22Rv1 (cell line): ENCODE measurements around the gene EXD3.

Experiments used
- H3K27ac ChIP-seq: fragments of 450-650 bp; 2 replicates; pipeline ENCODE4 v1.5.1; 2017
- ZFX ChIP-seq: fragments of 450-650 bp; IDR thresholded peaks from 2 replicates; pipeline ENCODE4 v1.6.1; 2017; ENCODE audit warnings: antibody characterized with exemption, borderline replicate concordance
- TF ChIP-seq, protein P1 (sequence below): fragments of 450-650 bp; IDR thresholded peaks from 2 replicates; pipeline ENCODE4 v1.5.1; 2017; ENCODE audit warnings: mild to moderate bottlenecking

EXD3 gene

DNA sequence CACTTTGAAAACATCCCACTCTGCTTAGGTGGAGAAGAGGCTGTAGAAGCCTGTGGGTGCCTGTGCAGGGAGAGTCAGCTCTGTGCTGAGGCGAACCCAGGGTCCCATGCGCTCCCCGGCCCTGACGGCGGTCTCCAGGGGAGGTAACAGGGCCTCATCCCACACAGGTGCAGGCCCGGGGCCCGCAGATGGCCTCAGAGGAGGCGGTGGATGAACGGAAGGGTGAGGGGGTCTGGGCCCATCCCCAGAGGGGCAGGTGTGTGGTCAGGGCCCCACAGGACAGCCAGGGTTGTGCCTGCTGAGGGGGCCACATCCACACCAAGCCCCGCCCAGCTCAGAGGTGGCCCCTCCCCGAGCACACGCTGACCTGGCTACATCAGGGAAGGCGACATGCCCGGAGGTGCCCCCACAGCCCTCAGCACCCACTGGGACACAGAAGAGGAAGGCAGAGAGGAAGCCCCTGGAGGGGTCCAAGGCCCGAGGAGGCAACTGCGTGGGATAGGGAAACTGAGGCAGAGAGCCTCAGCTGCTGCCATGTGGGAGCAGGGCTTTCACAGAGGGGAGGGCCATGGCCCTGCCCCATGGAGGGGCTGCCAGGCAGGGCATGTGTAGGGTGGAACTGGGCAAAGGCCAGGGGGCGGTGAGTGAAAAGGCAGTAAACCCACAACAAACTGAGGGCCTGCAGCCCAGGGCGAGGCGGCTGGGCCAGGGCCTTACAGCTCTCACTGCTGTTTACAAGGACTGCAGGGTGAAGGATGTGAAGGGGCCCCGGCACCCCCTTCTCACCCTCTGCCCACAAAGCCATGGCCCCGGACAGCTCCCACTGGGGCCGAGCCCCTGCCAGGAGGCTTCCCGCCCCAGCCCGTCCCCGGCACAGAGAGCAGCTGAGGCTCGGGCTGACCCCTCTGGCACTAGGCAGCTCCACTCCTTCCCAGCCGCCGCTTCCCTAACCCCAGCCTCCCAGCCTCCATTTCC, 29.5 kb downstream of the EXD3 start:
- TF ChIP-seq, protein P1, sequence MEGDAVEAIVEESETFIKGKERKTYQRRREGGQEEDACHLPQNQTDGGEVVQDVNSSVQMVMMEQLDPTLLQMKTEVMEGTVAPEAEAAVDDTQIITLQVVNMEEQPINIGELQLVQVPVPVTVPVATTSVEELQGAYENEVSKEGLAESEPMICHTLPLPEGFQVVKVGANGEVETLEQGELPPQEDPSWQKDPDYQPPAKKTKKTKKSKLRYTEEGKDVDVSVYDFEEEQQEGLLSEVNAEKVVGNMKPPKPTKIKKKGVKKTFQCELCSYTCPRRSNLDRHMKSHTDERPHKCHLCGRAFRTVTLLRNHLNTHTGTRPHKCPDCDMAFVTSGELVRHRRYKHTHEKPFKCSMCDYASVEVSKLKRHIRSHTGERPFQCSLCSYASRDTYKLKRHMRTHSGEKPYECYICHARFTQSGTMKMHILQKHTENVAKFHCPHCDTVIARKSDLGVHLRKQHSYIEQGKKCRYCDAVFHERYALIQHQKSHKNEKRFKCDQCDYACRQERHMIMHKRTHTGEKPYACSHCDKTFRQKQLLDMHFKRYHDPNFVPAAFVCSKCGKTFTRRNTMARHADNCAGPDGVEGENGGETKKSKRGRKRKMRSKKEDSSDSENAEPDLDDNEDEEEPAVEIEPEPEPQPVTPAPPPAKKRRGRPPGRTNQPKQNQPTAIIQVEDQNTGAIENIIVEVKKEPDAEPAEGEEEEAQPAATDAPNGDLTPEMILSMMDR = no peak
- TF ChIP-seq ZFX = no peak
- no peak overlapping the region for H3K27ac ChIP-seq

DNA sequence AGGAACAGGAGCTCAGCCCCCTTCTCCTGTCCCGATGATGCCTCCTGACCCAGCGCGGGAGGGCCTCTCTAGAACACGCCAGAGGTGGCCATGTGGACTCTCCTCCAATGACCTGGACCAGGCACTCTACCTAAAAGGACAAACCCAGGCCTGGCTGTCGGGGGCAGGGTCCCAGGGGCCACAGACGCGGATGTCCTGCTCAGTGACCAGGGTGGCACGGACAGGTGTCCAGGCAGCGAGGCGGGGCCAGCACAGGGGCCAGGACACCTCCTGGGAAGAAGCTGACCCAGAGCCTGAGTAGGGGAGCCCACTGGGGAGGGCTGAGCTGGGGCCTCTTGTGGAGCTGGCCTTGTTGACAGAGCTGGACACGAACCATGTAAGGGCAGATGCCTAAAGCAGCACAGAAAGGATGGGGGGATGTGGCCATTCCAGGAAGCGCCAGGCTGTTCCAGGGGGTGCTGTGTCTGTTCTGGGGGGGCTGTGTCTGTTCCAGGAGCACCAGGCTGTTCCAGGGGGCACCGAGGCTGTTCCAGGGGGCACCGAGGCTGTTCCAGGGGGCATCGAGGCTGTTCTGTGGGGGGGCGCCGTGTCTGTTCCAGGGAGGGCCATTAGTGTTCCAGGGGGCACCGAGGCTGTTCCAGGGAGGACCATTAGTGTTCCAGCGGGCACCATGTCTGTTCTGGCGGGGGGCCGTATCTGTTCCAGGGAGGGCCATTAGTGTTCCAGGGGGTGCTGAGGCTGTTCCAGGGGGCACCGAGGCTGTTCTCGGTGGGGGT, 30.5 kb downstream of the EXD3 start:
- no peak for TF ChIP-seq ZFX
- TF ChIP-seq, protein P1 = no peak

DNA sequence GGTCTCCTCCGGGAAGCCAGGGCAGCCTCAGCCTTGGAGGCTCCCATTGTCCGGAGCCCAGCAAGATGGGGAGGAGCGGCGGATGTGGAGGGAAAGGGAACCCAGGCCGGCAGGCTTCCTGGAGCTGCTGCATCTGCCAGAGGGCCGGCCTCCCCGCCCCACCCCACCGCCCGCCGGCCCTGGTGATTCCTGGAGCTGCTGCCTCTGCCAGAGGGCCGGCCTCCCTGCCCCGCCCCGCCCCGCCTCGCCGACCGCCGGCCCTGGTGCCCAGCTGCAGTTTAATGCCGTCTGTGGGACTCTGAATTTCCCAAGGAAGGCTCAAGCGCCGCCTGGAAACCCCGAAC, 31.6 kb downstream of the EXD3 start:
- TF ChIP-seq ZFX = no peak
- TF ChIP-seq, protein P1 = no peak
- no peak overlapping the region for H3K27ac ChIP-seq

More for the DNA sequence above, 30.5 kb downstream of the EXD3 start:
- H3K27ac ChIP-seq = no peak overlapping the region

DNA sequence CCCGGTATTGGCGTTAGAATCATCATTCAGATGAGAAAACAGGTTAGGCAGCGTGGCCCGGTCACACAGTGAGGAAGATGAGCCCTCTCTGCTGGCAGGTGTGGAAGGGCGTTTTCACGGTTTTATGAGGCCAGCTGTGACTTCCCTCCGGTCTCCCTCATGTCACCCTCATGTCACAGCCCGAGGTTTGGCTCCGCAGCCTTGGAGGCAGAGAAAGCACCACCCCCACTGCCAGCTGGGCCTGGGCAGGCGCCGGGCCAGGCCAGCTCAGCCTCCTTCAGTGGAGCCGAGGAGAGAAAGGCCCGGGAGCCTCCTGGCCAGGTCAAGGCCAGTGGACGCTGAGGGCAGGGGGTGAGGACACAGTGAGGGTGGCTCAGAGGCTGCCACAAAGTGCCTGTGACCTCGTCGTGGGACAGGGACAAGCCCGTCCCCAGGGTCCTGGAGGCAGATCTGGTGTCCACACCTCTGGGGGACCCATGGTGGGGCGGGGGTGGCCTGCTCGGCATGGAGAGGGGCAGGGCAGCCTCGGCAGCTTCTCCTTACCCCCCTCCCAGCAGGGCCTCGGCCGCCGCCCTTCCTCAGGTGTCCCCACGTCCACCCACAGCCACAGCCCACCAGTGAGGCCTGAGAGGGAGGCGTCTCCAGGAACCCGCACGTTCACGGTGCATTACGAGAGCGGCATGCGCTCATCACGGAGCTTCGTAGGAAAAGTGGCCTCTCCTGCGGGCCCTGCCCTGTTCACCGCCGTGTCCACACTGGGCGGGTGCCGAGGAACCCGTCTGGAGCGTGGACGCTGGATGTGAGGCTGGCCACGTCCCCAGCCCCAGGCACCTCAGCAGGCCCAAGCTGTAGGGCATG, 32.2 kb downstream of the EXD3 start:
- H3K27ac ChIP-seq = no peak overlapping the region
- TF ChIP-seq, protein P1 = no peak
- TF ChIP-seq ZFX = no peak

DNA sequence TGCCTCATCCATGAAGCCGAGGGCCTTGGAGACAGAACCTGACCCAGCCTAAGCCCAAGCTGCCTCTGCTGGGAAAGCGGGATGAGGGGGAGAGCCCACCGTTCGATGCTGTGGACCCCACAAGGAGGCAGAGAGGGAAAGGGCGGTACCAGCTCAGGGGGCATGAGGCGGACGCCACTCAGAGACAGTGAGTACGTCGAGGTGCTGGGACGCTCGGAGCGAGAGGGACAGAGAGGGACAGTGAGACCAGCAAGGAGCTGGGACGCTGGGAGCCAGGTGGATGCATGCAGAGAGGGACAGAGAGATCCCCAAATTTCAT, 33.6 kb downstream of the EXD3 start:
- no peak overlapping the region for H3K27ac ChIP-seq
- TF ChIP-seq ZFX = no peak
- TF ChIP-seq, protein P1 = no peak

DNA sequence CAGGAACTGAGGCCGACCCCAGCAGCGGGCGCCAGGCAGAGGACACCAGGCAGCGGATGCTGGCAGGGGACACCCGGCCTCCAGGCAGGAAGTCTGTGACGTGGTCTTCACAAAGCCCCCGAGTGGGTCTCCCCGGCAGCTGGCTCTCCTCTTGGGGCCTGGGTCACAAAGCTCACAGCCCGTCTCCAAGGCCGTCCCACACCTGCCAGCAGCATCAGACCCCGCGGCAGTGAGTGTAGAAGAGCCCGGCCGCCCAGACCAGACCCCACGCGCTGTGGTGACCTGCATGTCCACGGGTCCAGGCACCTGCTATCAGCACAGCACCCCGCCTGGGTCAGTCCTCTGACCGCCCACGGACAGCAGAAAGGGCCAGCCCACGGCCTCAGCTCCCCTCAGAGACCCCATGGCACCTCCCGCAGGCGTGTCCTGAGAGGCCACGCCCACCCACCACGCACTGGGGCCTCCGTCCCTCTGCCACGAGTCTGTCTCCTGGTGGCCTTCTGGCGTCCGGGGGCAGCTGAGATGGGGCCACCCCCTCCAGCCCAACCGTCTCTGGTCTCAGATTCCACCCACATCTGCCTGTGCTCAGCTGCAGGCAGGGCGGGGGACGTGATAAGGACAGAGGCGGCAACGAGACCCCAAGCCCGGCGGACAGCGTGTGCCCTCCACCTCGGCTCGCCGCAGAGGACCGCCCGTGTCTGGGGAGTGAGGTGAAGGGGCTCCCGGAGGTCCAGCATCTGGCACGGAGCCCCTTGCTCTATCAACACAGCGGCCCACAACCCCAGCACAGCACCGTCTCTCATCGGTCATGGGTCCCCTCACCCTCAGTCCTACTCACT, 34.2 kb downstream of the EXD3 start:
- no peak for TF ChIP-seq ZFX
- TF ChIP-seq, protein P1 = no peak
- H3K27ac ChIP-seq = no peak overlapping the region
